Common myeloid progenitor, CD34-positive (primary cell): ENCODE data around the gene ZNF23. TPM values are rescaled to one million over a fixed set of nuclear protein-coding genes. Genes with fewer than 3 reads are reported as not detected.
"Not testable (repeated sequence)": the region's sequence is repeated elsewhere in the genome, so short reads cannot be mapped to it uniquely, and the experiment has no call there.

Experiments used
- CTCF ChIA-PET: fragments of 350-600 bp; sonication (Branson Sonifier 250); formaldehyde crosslinking; loops from one replicate; lab custom pipeline; 2021; ENCODE audit warnings: antibody characterized with exemption; lab: Charles Lee
- POLR2A ChIA-PET: fragments of 350-600 bp; sonication (Branson Sonifier 250); formaldehyde crosslinking; loops from one replicate; lab custom pipeline; 2021; ENCODE audit warnings: antibody characterized with exemption; lab: Charles Lee
- DNase-seq, 3 donors: peaks; one replicate each; pipeline versions ENCODE4 v3.0.0 to v3.0.0-alpha.2; 2013
- H3K27ac ChIP-seq, 2 experiments: 1 replicate in 1 of 2; 2 replicates in 1 of 2; pipeline ENCODE4 v1.7.0; 2013; ENCODE audit warnings: inconsistent platforms in 2 of 2, low read length in 2 of 2, mild to moderate bottlenecking in 2 of 2, low read depth in 1 of 2, moderate library complexity in 1 of 2; ENCODE audit not compliant: severe bottlenecking in 2 of 2, insufficient read depth in 1 of 2, poor library complexity in 1 of 2
- H3K27me3 ChIP-seq, 5 experiments: replicated peaks in 2 of 5; 1 replicate in 3 of 5; 2 replicates in 2 of 5; pipeline versions ENCODE4 v1.6.1 to v1.7.0; 2013; ENCODE audit warnings: low read length in 4 of 5, mild to moderate bottlenecking in 2 of 5, moderate library complexity in 2 of 5, inconsistent platforms in 1 of 5; ENCODE audit not compliant: insufficient read depth in 5 of 5, control insufficient read depth in 4 of 5
- H3K36me3 ChIP-seq, 4 experiments: 1 replicate in 2 of 4; 2 replicates in 2 of 4; pipeline versions ENCODE4 v1.6.1 to v1.7.0; 2013; ENCODE audit warnings: low read length in 3 of 4, control low read depth in 1 of 4, mild to moderate bottlenecking in 1 of 4; ENCODE audit not compliant: control insufficient read depth in 4 of 4, insufficient read depth in 4 of 4
- H3K4me1 ChIP-seq, 4 experiments: 1 replicate in 3 of 4; 2 replicates in 1 of 4; pipeline versions ENCODE4 v1.6.1 to v1.7.1; 2013; ENCODE audit warnings: low read length in 3 of 4, mild to moderate bottlenecking in 3 of 4, control low read depth in 1 of 4, inconsistent platforms in 1 of 4, moderate library complexity in 1 of 4; ENCODE audit not compliant: control insufficient read depth in 4 of 4, insufficient read depth in 4 of 4; ENCODE audit errors: control extremely low read depth in 1 of 4
- H3K4me3 ChIP-seq, 7 experiments: 1 replicate in 4 of 7; 2 replicates in 3 of 7; pipeline versions ENCODE4 v1.5.1 to v1.7.0; 2013; ENCODE audit warnings: mild to moderate bottlenecking in 7 of 7, low read length in 6 of 7, moderate library complexity in 6 of 7, inconsistent platforms in 2 of 7, low read depth in 2 of 7, control low read depth in 1 of 7; ENCODE audit not compliant: insufficient read depth in 4 of 7, control insufficient read depth in 1 of 7; ENCODE audit errors: extremely low read depth in 1 of 7
- H3K9me3 ChIP-seq, 5 experiments: 1 replicate in 4 of 5; 2 replicates in 1 of 5; pipeline versions ENCODE4 v1.6.1 to v1.7.1; 2013; ENCODE audit warnings: low read length in 4 of 5, mild to moderate bottlenecking in 2 of 5, inconsistent platforms in 1 of 5, low read depth in 1 of 5, moderate library complexity in 1 of 5; ENCODE audit not compliant: control insufficient read depth in 4 of 5, insufficient read depth in 2 of 5; ENCODE audit errors: control extremely low read depth in 1 of 5
- WGBS: methylation state at CpG from one replicate; pipeline ENCODE4 v1.1.5; 2013; ENCODE audit not compliant: insufficient coverage; 5-methylcytosine and 5-hydroxymethylcytosine counted together
- polyA plus RNA-seq: library from polyadenylated mRNA; unstranded; fragments of 120-200 nt; gene quantifications from one replicate; pipeline ENCODE4 v1.2.1, GENCODE V29; 2013

ZNF23 gene
- polyA plus RNA-seq, result 11.1 TPM

DNA sequence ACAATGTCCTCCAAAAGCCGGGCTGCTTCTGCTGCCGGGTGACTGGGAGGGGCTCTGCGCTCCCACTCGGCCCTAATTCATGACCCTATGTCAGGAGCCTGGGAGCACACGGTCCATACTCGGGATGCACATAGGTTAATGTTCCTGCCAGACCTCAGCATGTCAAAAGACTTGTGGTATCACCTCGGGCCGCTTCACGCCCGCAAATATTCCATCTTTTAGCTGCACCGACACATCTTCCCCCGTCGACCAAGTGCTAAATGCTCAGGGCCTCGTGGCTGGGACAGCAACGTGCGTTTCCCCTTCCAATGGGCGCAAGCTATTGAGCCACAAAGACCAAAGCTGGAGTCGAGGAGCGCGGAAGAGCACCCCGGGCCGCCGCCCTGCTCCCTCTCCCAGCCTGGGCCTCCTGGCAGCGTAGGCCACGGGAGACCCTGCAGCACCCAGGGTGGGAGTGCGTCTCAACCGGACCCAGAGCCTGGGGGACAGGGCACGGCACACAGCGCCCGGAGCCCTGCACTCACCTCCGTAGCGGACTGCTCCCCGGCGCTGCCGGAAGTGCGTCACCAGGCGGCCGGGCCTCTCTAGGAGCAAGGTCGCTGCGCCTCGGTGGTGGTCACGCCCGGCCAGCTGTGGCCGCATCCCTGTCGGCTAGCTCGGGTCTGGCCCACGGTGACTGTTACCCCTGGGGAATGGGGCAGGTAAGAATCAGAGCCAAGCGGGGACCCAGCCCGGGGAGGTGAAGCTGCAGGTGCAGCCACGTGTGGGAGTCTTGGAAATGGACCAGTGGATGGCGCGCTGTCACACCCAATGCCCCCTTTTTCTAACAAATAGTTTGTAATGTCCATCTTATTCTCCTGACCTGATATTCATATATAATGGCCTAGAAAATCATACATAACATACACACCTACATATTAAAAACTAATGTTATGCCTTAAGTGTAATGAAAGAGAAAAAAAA is at the start of gene ZNF23:
Gene ZNF23, minus strand, starts transcription at position 562 of the 963 bp plus-strand sequence. CDS start 5,451 bp downstream, outside the sequence.
- H3K36me3 ChIP-seq, result peaks cover 0 to 6% (median 2%) of the 10 kb centered on the region in 4 experiments
- peak; percentile 69 to 79 (median 71) for DNase-seq
- peak within 1 kb of the TSS; percentile 64 to 88 for H3K27ac ChIP-seq
- WGBS, result 0% methylated on average over 46 of the region's 52 CpGs
- peaks cover 0 to 17% (median 10%) of the 10 kb centered on the region in 4 experiments for H3K4me1 ChIP-seq
- ChIA-PET CTCF (interaction anchor here (1.0 to 2.2 kb wide), 7 partner anchors 18 to 38 kb away, joined by 3 to 8 read pairs (median 3); no protein-coding TSS in a partner anchor), POLR2A (interaction anchor here (0.7 to 0.9 kb wide), 2 partner anchors 22 to 23 kb away, joined by 3 to 6 read pairs; no protein-coding TSS in a partner anchor)
- H3K9me3 ChIP-seq, result peaks cover 0 to 9% (median 0%) of the 10 kb centered on the region in 5 experiments
- H3K4me3 ChIP-seq, result peak within 1 kb of the TSS; percentile 66 to 97 (median 95)
- H3K27me3 ChIP-seq, result no peaks in the 10 kb centered on the region

DNA sequence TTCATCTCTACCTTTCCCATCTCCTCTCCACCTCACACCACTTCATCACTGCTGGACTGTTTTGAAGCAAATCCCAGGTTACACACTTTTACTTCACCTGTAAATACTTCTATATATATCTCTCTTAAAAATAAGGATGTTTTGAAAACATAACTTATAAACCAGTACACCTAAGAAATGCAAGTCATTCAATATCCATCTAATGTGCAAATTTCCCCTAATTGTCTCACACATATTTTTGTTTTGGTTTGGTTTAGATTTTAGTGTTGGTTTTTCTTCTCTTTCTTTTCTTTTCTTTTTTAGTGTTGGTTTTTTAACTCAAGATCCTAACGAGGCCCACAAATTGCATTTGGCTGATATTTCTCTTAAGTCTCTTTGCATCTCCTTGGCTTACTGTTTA is 45.0 kb upstream of the ZNF23 start:
- peaks cover 0 to 2% (median 0%) of the 10 kb centered on the region in 5 experiments for H3K27me3 ChIP-seq
- no peak for DNase-seq
- POLR2A ChIA-PET, result no interaction called here
- no peak overlapping the region for H3K4me3 ChIP-seq
- H3K36me3 ChIP-seq, result no peaks in the 10 kb centered on the region
- no peaks in the 10 kb centered on the region for H3K4me1 ChIP-seq
- no peaks in the 10 kb centered on the region for H3K9me3 ChIP-seq
- CTCF ChIA-PET, result interaction anchor here (1.0 to 1.3 kb wide), 2 partner anchors 104 to 140 kb away, joined by 3 read pairs; no protein-coding TSS in a partner anchor
- 100% methylated on average over 1 of the region's 1 CpG for WGBS
- H3K27ac ChIP-seq, result no peak overlapping the region

DNA sequence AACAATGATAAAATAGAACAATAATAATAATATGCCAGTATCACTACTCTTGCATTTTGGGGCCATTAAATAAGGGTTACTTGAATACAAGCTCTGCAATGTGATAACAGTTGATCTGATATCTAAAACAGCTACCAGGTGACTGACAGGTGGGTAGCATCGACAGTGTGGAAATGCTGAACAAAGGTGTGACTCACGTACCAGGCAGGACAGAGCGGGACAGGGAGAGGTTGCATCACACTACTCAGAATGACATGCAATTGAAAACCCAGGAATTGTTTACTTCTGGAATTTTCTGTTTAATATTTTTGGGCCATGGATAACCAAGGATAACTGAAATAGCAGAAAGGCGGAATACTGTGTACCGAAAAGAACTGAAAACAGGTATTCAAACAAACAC is 42.9 kb upstream of the ZNF23 start:
- POLR2A ChIA-PET, result no interaction called here
- Histone ChIP-seq H3K4me3 (no peak overlapping the region), H3K27me3 (peaks cover 0 to 2% (median 0%) of the 10 kb centered on the region in 5 experiments), H3K36me3 (no peaks in the 10 kb centered on the region), H3K4me1 (no peaks in the 10 kb centered on the region), H3K27ac (no peak overlapping the region), H3K9me3 (no peaks in the 10 kb centered on the region)
- DNase-seq, result no peak
- 100% methylated on average over 5 of the region's 5 CpGs for WGBS
- CTCF ChIA-PET, result no interaction called here

DNA sequence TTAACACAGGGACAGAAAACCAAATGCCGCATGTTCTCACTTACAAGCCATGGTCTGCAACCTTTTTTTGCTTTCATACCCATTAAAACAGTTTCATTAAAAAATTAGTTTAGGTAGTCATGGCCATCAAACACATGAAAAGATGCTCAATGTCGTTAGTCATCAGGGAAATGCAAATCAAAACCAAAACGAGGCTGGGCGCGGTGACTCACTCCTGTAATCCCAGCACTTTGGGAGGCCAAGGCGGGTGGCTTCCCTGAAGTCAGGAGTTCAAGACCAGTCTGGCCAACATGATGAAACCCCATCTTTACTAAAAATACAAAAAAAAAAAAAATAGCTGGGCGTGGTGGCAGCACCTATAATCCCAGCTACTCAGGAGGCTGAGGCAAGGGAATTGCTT is 42.0 kb upstream of the ZNF23 start:
- 82% methylated on average over 4 of the region's 7 CpGs for WGBS
- H3K9me3 ChIP-seq, CTCF ChIA-PET, H3K4me3 ChIP-seq, POLR2A ChIA-PET, DNase-seq, H3K27me3 ChIP-seq, H3K4me1 ChIP-seq, H3K36me3 ChIP-seq, H3K27ac ChIP-seq: not testable (repeated sequence)

GRCh38 chr16:71501547-71501946 is 39.5 kb upstream of the ZNF23 start:
- H3K27ac ChIP-seq, result no peak overlapping the region
- no CpG with 5 or more reads among the region's 3 CpGs for WGBS
- DNase-seq, result no peak
- H3K4me1 ChIP-seq, result no peaks in the 10 kb centered on the region
- POLR2A ChIA-PET, result interaction anchor here (1.1 kb wide), 1 partner anchor 10 kb away, joined by 3 read pairs; no protein-coding TSS in a partner anchor
- H3K27me3 ChIP-seq, result peaks cover 0 to 3% (median 0%) of the 10 kb centered on the region in 5 experiments
- H3K36me3 ChIP-seq, result no peaks in the 10 kb centered on the region
- no peak overlapping the region for H3K4me3 ChIP-seq
- CTCF ChIA-PET, result interaction anchor here (0.7 to 8.1 kb wide), 8 partner anchors 9 to 98 kb away, joined by 3 to 85 read pairs (median 3); no protein-coding TSS in a partner anchor
- H3K9me3 ChIP-seq, result no peaks in the 10 kb centered on the region

DNA sequence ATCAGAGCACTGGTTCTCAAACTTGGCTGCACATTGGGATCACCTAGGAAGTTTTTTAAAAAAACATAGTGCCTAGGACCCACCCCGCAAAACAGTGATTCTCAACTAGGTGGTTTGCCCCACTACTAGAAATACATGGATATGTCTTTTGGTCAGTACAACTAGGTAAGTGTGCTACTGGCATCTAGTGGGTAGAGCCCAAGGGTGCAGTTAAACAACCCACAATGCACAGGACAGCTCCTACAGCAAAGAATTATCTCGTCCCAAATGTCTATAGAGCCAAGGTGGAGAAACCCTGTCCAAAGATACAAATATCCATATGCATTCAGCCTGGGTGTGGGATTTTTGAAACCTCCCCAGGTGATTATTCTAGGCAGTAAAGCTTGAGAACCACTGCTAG is 38.9 kb upstream of the ZNF23 start:
- H3K9me3 ChIP-seq, result no peaks in the 10 kb centered on the region
- peaks cover 0 to 3% (median 0%) of the 10 kb centered on the region in 5 experiments for H3K27me3 ChIP-seq
- ChIA-PET CTCF (interaction anchor here (0.7 to 8.1 kb wide), 8 partner anchors 10 to 189 kb away, joined by 3 to 85 read pairs (median 3); no protein-coding TSS in a partner anchor), POLR2A (interaction anchor here (1.1 kb wide), 1 partner anchor 9 kb away, joined by 3 read pairs; no protein-coding TSS in a partner anchor)
- H3K36me3 ChIP-seq, result no peaks in the 10 kb centered on the region
- no peak overlapping the region for H3K4me3 ChIP-seq
- no peak for DNase-seq
- H3K4me1 ChIP-seq, result no peaks in the 10 kb centered on the region
- no peak overlapping the region for H3K27ac ChIP-seq
- WGBS, result 83% methylated on average over 1 of the region's 2 CpGs
